GM21576 (cell line): ENCODE results near the gene PPP6R3.
"Not testable (repeated sequence)": the region's sequence is repeated elsewhere in the genome, so short reads cannot be mapped to it uniquely, and the experiment has no call there.

Experiments used
- ATAC-seq: cut with Tn5 transposase; IDR thresholded peaks from one replicate; pipeline ENCODE4 v1.9.1; 2021; ENCODE audit warnings: mild to moderate bottlenecking, moderate library complexity; ENCODE audit not compliant: unreplicated experiment

The PPP6R3 gene

GRCh38 chr11:68436162-68436888, 24.2 kb upstream of the PPP6R3 start:
- ATAC-seq, result no peak

- no peak for ATAC-seq
Measured at GRCh38 chr11:68436985-68437926, 23.3 kb upstream of the PPP6R3 start.

GRCh38 chr11:68437927-68438657, 22.5 kb upstream of the PPP6R3 start:
- no peak for ATAC-seq

GRCh38 chr11:68438658-68439259, 21.8 kb upstream of the PPP6R3 start:
- no peak for ATAC-seq

- ATAC-seq, result no peak
Measured at GRCh38 chr11:68439355-68440065, 21.0 kb upstream of the PPP6R3 start.

- no peak for ATAC-seq
Measured at GRCh38 chr11:68440224-68440623, 20.3 kb upstream of the PPP6R3 start.

GRCh38 chr11:68441466-68442230, 18.9 kb upstream of the PPP6R3 start:
- no peak for ATAC-seq

- no peak for ATAC-seq
Measured at GRCh38 chr11:68442433-68442832, 18.1 kb upstream of the PPP6R3 start.

- no peak for ATAC-seq
Measured at GRCh38 chr11:68444566-68444965, 16.0 kb upstream of the PPP6R3 start.

- ATAC-seq, result no peak
Measured at GRCh38 chr11:68445531-68446035, 15.0 kb upstream of the PPP6R3 start.

GRCh38 chr11:68446046-68446725, 14.4 kb upstream of the PPP6R3 start:
- no peak for ATAC-seq

- no peak for ATAC-seq
Measured at GRCh38 chr11:68447015-68447801, 13.3 kb upstream of the PPP6R3 start.

- not testable (repeated sequence) for ATAC-seq
Measured at GRCh38 chr11:68447914-68448313, 12.6 kb upstream of the PPP6R3 start.

GRCh38 chr11:68448604-68449011, 11.9 kb upstream of the PPP6R3 start:
- no peak for ATAC-seq

- ATAC-seq, result no peak
Measured at GRCh38 chr11:68449951-68450350, 10.6 kb upstream of the PPP6R3 start.

- ATAC-seq, result no peak
Measured at GRCh38 chr11:68450711-68451110, 9.8 kb upstream of the PPP6R3 start.

GRCh38 chr11:68454767-68455166, 5.8 kb upstream of the PPP6R3 start:
- ATAC-seq, result no peak

- ATAC-seq, result no peak
Measured at GRCh38 chr11:68455485-68455884, 5.1 kb upstream of the PPP6R3 start.
